Measurements from ENCODE around the gene DAG1. TPM values are rescaled to one million over a fixed set of nuclear protein-coding genes. Genes with fewer than 3 reads are reported as not detected.

The DAG1 gene
- polyA plus RNA-seq, 1 experiment, result 29.5 TPM

DNA sequence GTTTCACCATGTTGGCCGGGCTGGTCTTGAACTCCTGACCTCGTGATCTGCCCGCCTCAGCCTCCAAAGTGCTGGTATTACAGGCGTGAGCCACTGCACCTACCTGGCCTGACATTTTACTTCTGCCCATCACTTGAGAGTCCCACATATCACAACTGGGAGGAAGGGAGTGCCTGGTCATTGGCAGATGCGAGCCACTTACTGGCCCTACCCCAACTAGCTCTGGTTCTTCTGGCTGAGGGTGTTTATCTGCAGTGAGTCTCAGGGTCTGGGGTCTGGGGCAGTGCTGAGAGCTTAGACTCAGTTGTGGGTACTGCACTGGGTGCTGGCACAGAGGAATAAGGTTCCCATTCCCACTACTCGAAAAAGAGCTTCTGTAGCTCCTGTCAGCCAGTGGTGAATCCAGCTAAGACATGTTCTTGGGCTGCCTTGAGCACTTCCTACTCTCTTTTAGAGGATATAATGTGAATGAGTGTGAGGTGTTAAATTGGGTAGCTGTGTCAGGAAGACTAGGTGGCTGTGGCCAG, 30.2 kb downstream of the DAG1 start:
- no peak overlapping the region for H3K4me3 ChIP-seq (ENCODE audit: low read depth, low read length)
- DNase-seq (ENCODE audit: low read depth, low spot score), result no peak
- H3K9me3 ChIP-seq (ENCODE audit: control insufficient read depth, insufficient read depth, low read length), result no peaks in the 10 kb centered on the region
- POLR2A ChIA-PET, result interaction anchor here (1.4 kb wide), 1 partner anchor 31 kb away, joined by 10 read pairs; the partner anchor contains the start of gene DAG1
- H3K27me3 ChIP-seq (ENCODE audit: control insufficient read depth, insufficient read depth, low read length), result no peaks in the 10 kb centered on the region
- no peak for TF ChIP-seq CTCF (IDR thresholded peaks at IDR 0.05; ENCODE audit: low read depth, low read length)
- peak overlapping the region; percentile 87 for H3K27ac ChIP-seq (ENCODE audit: low read depth, low read length)
- CTCF ChIA-PET, result interaction anchor here (3.6 kb wide), 1 partner anchor 39 kb away, joined by 11 read pairs; no protein-coding TSS in a partner anchor

GRCh38 chr3:49500732-49501609, 30.9 kb downstream of the DAG1 start:
- Histone ChIP-seq H3K27me3 (ENCODE audit: control insufficient read depth, insufficient read depth, low read length) (no peaks in the 10 kb centered on the region), H3K9me3 (ENCODE audit: control insufficient read depth, insufficient read depth, low read length) (no peaks in the 10 kb centered on the region), H3K27ac (ENCODE audit: low read depth, low read length) (peak overlapping the region; percentile 87), H3K4me3 (ENCODE audit: low read depth, low read length) (peak overlapping the region; percentile 13; the same call in 1 of the 2 replicates)
- POLR2A ChIA-PET, result interaction anchor here (1.4 kb wide), 1 partner anchor 32 kb away, joined by 10 read pairs; the partner anchor contains the start of gene DAG1
- CTCF ChIA-PET, result interaction anchor here (0.6 to 3.6 kb wide), 2 partner anchors 39 to 76 kb away, joined by 3 to 11 read pairs; no protein-coding TSS in a partner anchor
- DNase-seq (ENCODE audit: low read depth, low spot score), result peak; percentile 87
- TF ChIP-seq CTCF (IDR thresholded peaks at IDR 0.05; ENCODE audit: low read depth, low read length), result no peak

DNA sequence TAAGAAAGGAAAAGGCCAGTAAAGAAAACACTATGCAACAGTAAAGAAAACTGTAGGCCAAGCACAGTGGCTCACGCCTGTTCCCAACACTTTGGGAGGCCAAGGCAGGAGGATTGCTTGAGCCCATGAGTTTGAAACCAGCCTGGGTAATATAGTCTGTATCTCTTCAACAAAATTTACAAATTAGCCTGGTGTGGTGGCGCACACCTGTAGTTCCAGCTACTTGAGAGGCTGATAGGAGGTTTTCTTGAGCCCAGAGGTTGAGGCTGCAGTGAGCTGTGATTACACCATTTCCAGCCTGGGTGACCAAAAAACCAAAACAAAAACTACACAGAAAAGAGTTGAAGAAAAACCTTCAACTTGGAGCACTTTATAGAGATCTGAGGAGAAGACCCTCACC, 31.8 kb downstream of the DAG1 start:
- TF ChIP-seq CTCF (IDR thresholded peaks at IDR 0.05; ENCODE audit: low read depth, low read length), result no peak
- no peak for DNase-seq (ENCODE audit: low read depth, low spot score)
- ChIA-PET CTCF (interaction anchor here (0.6 to 3.6 kb wide), 3 partner anchors 18 to 171 kb away, joined by 3 to 11 read pairs (median 4); no protein-coding TSS in a partner anchor), POLR2A (no interaction called here)
- Histone ChIP-seq H3K4me3 (ENCODE audit: low read depth, low read length) (no peak overlapping the region), H3K27ac (ENCODE audit: low read depth, low read length) (no peak overlapping the region), H3K27me3 (ENCODE audit: control insufficient read depth, insufficient read depth, low read length) (no peaks in the 10 kb centered on the region), H3K9me3 (ENCODE audit: control insufficient read depth, insufficient read depth, low read length) (no peaks in the 10 kb centered on the region)

DNA sequence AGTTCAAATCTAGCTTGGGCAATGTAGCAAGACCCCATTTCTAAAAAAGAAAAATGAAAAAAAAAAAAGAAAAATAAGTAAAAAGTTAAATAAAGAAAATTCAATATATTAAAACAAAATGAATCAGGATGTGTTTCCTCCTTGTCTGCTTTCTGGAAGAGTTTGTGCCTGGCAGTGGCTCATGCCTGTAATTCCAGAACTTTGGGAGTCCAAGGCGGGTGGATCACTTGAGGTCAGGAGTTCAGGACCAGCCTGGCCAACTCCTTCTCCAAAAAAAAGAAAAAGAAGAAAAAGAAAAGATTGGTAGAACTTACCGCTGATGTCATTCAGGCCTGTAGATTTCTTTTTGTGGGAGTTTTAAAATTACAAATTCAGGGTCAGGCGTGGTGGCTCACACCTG, 36.8 kb downstream of the DAG1 start:
- ChIA-PET POLR2A (no interaction called here), CTCF (interaction anchor here (0.7 to 1.7 kb wide), 3 partner anchors 23 to 164 kb away, joined by 3 read pairs; no protein-coding TSS in a partner anchor)
- no peaks in the 10 kb centered on the region for H3K9me3 ChIP-seq (ENCODE audit: control insufficient read depth, insufficient read depth, low read length)
- H3K4me3 ChIP-seq (ENCODE audit: low read depth, low read length), result no peak overlapping the region
- no peak overlapping the region for H3K27ac ChIP-seq (ENCODE audit: low read depth, low read length)
- no peaks in the 10 kb centered on the region for H3K27me3 ChIP-seq (ENCODE audit: control insufficient read depth, insufficient read depth, low read length)
- DNase-seq (ENCODE audit: low read depth, low spot score), result no peak
- TF ChIP-seq CTCF (IDR thresholded peaks at IDR 0.05; ENCODE audit: low read depth, low read length), result no peak

All from AG04450 (cell line).